Heart left ventricle (tissue), 16 donors: ENCODE data around the gene TNFSF13B. TPM values are rescaled to one million over a fixed set of nuclear protein-coding genes. Genes with fewer than 3 reads are reported as not detected.

Source experiments
- ATAC-seq, 4 donors: fragments of 200-7000 bp; cut with Tn5 transposase; one replicate each; pipeline ENCODE4 v1.9.1; 2020 to 2022; ENCODE audit warnings: moderate library complexity in 4 of 4, mild to moderate bottlenecking in 3 of 4, moderate number of reproducible peaks in 1 of 4
- DNase-seq, 5 donors: peaks; one replicate each; pipeline ENCODE4 v3.0.0-alpha.2; 2020
- H3K27ac ChIP-seq, 12 donors: fragments of 200-600 bp; sonication (generic) in 4 of 12; one replicate each; pipeline versions ENCODE4 v1.5.0 to v1.8.0; 2016 to 2022; ENCODE audit warnings: mild to moderate bottlenecking in 2 of 12
- H3K27me3 ChIP-seq, 9 donors: fragments of 200-600 bp; sonication (generic) in 2 of 9; one replicate each; pipeline versions ENCODE4 v1.5.1 to v1.8.0; 2016 to 2022; ENCODE audit warnings: mild to moderate bottlenecking in 3 of 9
- H3K36me3 ChIP-seq, 9 donors: fragments of 200-600 bp; sonication (generic) in 2 of 9; one replicate each; pipeline versions ENCODE4 v1.5.0 to v1.8.0; 2018 to 2022; ENCODE audit warnings: mild to moderate bottlenecking in 2 of 9
- H3K4me1 ChIP-seq, 12 donors: fragments of 200-600 bp; sonication (generic) in 4 of 12; one replicate each; pipeline versions ENCODE4 v1.5.0 to v1.8.0; 2016 to 2022; ENCODE audit warnings: mild to moderate bottlenecking in 3 of 12
- H3K4me3 ChIP-seq, 12 donors: fragments of 200-600 bp; sonication (generic) in 4 of 12; one replicate each; pipeline versions ENCODE4 v1.5.0 to v1.8.0; 2017 to 2022; ENCODE audit warnings: mild to moderate bottlenecking in 9 of 12, moderate library complexity in 4 of 12
- H3K9me3 ChIP-seq, 12 donors: fragments of 200-600 bp; sonication (generic) in 4 of 12; one replicate each; pipeline versions ENCODE4 v1.5.0 to v1.8.0; 2016 to 2022; ENCODE audit warnings: mild to moderate bottlenecking in 1 of 12
- CTCF ChIP-seq, 12 donors: fragments of 200-600 bp; sonication (generic) in 4 of 12; IDR thresholded peaks; one replicate each; pipeline versions ENCODE4 v1.5.0 to v1.8.0; 2018 to 2022; ENCODE audit warnings: antibody characterized with exemption in 12 of 12, mild to moderate bottlenecking in 5 of 12
- POLR2A ChIP-seq, 2 donors: fragments of 450-650 bp; IDR thresholded peaks; one replicate each; pipeline ENCODE4 v1.6.1; 2017; ENCODE audit warnings: antibody characterized with exemption in 2 of 2, mild to moderate bottlenecking in 2 of 2, moderate library complexity in 2 of 2
- WGBS, 4 donors: extraction: QIAGEN DNeasy Blood & Tissue Kit in 2 of 4; methylation state at CpG; one replicate each; pipeline versions ENCODE4 v1.1.5 to v1.1.7; 2013 to 2018; 5-methylcytosine and 5-hydroxymethylcytosine counted together
- intact Hi-C, 10 donors: fragments of 100-400 bp; cut with DNase I; formaldehyde crosslinking; loops; one replicate each; pipeline versions ENCODE4 v1.11.1 to v1.14.2; 2022
- polyA plus RNA-seq, 2 donors: library from polyadenylated mRNA; stranded (reverse); fragments of 200-250 nt; gene quantifications; one replicate each; pipeline ENCODE4 v1.2.3, GENCODE V29; 2013
- total RNA-seq, 9 donors: library from RNA; depleted of rRNA in 2 of 9; stranded (reverse); fragments of >200 nt in 2 of 9; fragmentation: NEBNext Ultra II Directional in 3 of 9; extraction: Animal tissue kit (Norgen Biotek cat#: 25700) in 3 of 9; gene quantifications; one replicate each; pipeline versions ENCODE4 v1.1.0 to v1.2.4, GENCODE V29; 2016 to 2023
- donor health status: ischemic (EF 13 %, LVEDD 7.1; RV severe dilation, severe dysfunction).
- donor health status: healthy with polysubstance abuse.
- donor health status: DM: no; HTN: yes; CAD: no.
- donor health status: DM: no; HTN: no; CAD: no.
- donor health status: ischemic (EF 25% LVEDD 6.9; RV normal size, moderate dysfunction).
- donor health status: ischemic (EF 25% LVEDD 5.7; RV mildly dilated, moderate dysfunction).
- donor health status: healthy.
- donor health status: DM: yes; HTN: yes; CAD: no.
- donor health status: ischemic (EF 35%, LVEDD 5.7; RV mildly dilated, moderate dysfunction).
- donor health status: nonischemic (EF 11% LVEDD 7.7; RV severe dilation, severe dysfunction).
- donor health status: DM: yes; HTN: yes; CAD: no.
- donor health status: PGD.
- donor health status: ischemic (EF 29% LVEDD 5.4; RV normal size, mild dysfunction).
- donor health status: nonischemic (EF 23%, LVEDD 6.1; RV moderate dilation, normal function).

TNFSF13B gene
- total and polyA plus RNA-seq, 11 donors = 0.55 to 26.9 (median 1.0) TPM

- ATAC-seq = no peak
- H3K36me3 ChIP-seq = no peaks in the 10 kb centered on the region
- 97 to 100% (median 98%) methylated on average over 1 of the region's 1 CpG for WGBS, 4 donors
- no peaks in the 10 kb centered on the region for H3K27me3 ChIP-seq
- no peaks in the 10 kb centered on the region for H3K9me3 ChIP-seq
- TF ChIP-seq POLR2A (IDR thresholded peaks at IDR 0.05) (no peak), CTCF (IDR thresholded peaks at IDR 0.05) (no peak)
- H3K4me3 ChIP-seq = no peak overlapping the region
- intact Hi-C loops = no loop called here
- peaks cover 0 to 22% (median 0%) of the 10 kb centered on the region in 12 donors for H3K4me1 ChIP-seq
- no peak overlapping the region for H3K27ac ChIP-seq
- no peak for DNase-seq
Observed at GRCh38 chr13:108278466-108278865, 8.9 kb downstream of the TNFSF13B start.

- H3K4me1 ChIP-seq = peaks cover 0 to 5% (median 0%) of the 10 kb centered on the region in 12 donors
- no peaks in the 10 kb centered on the region for H3K9me3 ChIP-seq
- H3K27me3 ChIP-seq = no peaks in the 10 kb centered on the region
- peak overlapping the region in 1 of 12 donors; percentile 76 for H3K27ac ChIP-seq
- DNase-seq (no peak), ATAC-seq (no peak)
- TF ChIP-seq POLR2A (IDR thresholded peaks at IDR 0.05) = no peak
- no peak for TF ChIP-seq CTCF (IDR thresholded peaks at IDR 0.05)
- no peak overlapping the region for H3K4me3 ChIP-seq
- 73 to 82% (median 78%) methylated on average over 4 of the region's 4 CpGs for WGBS, 4 donors
- no peaks in the 10 kb centered on the region for H3K36me3 ChIP-seq
- intact Hi-C loops = no loop called here
Observed at GRCh38 chr13:108281901-108282300, 12.4 kb downstream of the TNFSF13B start.

- H3K4me1 ChIP-seq = peaks cover 0 to 5% (median 0%) of the 10 kb centered on the region in 12 donors
- H3K27ac ChIP-seq = no peak overlapping the region
- no peak for DNase-seq
- TF ChIP-seq CTCF (IDR thresholded peaks at IDR 0.05) = no peak
- TF ChIP-seq POLR2A (IDR thresholded peaks at IDR 0.05) = no peak
- H3K27me3 ChIP-seq = no peaks in the 10 kb centered on the region
- H3K4me3 ChIP-seq = no peak overlapping the region
- intact Hi-C loops = no loop called here
- H3K36me3 ChIP-seq = peaks cover 0 to 7% (median 0%) of the 10 kb centered on the region in 9 donors
- H3K9me3 ChIP-seq = no peaks in the 10 kb centered on the region
- 53 to 73% (median 66%) methylated on average over 3 of the region's 3 CpGs for WGBS, 4 donors
- no peak for ATAC-seq
Observed at GRCh38 chr13:108283110-108283509, 13.6 kb downstream of the TNFSF13B start.

- TF ChIP-seq CTCF (IDR thresholded peaks at IDR 0.05) = no peak
- TF ChIP-seq POLR2A (IDR thresholded peaks at IDR 0.05) = no peak
- Histone ChIP-seq H3K9me3 (no peaks in the 10 kb centered on the region), H3K36me3 (peaks cover 0 to 7% (median 0%) of the 10 kb centered on the region in 9 donors), H3K4me1 (no peaks in the 10 kb centered on the region), H3K27me3 (no peaks in the 10 kb centered on the region), H3K27ac (no peak overlapping the region), H3K4me3 (no peak overlapping the region)
- intact Hi-C loops = no loop called here
- DNase-seq = no peak
- 73 to 80% (median 77%) methylated on average over 6 of the region's 6 CpGs for WGBS, 4 donors
- ATAC-seq = no peak
Observed at GRCh38 chr13:108288741-108289140, 19.2 kb downstream of the TNFSF13B start.
